T-helper 2 cell treated with Interferon-gamma antibody and Interleukin-4, amounts not matched to agents 100 ng/mL and 5 ng/mL, for 36 hours (primary cell): ENCODE results near the gene ODR4. TPM values are rescaled to one million over a fixed set of nuclear protein-coding genes. Genes with fewer than 3 reads are reported as not detected.
"Not testable (repeated sequence)": the region's sequence is repeated elsewhere in the genome, so short reads cannot be mapped to it uniquely, and the experiment has no call there.

Experiments
- intact Hi-C: fragments of 100-400 bp; cut with micrococcal nuclease; formaldehyde crosslinking; loops from one replicate; pipeline ENCODE4 v1.15.1; 2023
- total RNA-seq: library from RNA; stranded (reverse); gene quantifications from 2 replicates; pipeline ENCODE4 v1.2.3, GENCODE V29; 2022

The ODR4 gene
- total RNA-seq, 1 donor from 2014 or later = 15.0 TPM

DNA sequence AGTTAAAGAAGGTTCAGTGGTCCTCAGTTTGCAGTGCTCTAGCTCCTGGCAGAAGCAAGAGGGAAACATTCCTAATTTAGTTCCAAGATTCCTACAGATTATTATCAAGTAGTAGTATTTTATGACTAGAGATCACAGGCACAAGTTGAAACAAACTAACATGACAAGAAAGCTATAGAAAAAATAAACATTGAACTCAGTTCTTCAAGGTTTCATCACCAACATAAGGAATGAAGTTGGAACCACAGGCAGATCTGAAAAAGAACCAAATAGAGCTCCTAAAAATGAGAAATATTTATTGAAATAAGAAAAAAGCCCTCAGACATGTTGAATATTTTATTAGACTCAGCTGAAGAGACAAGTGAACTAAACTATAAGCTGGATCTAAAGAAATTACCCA, 44.7 kb downstream of the ODR4 start:
- intact Hi-C loops = loop anchor here (5.0 kb wide), 1 partner anchor 197 kb away; no protein-coding TSS in a partner anchor

GRCh38 chr1:186420923-186421322, 45.3 kb downstream of the ODR4 start:
- intact Hi-C loops = loop anchor here (1.0 to 5.0 kb wide), 2 partner anchors 17 to 196 kb away; no protein-coding TSS in a partner anchor

DNA sequence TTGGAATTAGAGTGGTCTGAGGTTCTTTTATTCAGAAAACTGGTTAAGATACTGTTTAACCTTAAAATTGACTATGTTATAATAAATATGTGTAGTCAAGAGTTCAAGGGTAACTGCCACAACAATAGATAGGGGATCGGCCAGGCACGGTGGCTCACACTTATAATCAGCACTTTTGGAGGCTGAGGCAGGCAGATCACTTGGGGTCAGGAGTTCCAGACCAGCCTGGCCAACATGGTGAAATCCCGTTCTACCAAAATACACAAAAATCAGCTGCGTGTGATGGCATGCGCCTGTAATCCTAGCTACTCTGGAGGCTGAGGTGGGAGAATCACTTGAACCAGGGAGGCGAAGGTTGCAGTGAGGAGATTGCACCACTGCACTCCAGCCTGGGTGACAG, 45.8 kb downstream of the ODR4 start:
- intact Hi-C loops = loop anchor here (1.0 to 5.0 kb wide), 2 partner anchors 17 to 196 kb away; no protein-coding TSS in a partner anchor

- intact Hi-C loops = loop anchor here (5.0 kb wide), 1 partner anchor 193 kb away; no protein-coding TSS in a partner anchor
Observed at GRCh38 chr1:186424539-186424938, 48.9 kb downstream of the ODR4 start.

- intact Hi-C loops = no loop called here
Observed at GRCh38 chr1:186426118-186426517, 50.5 kb downstream of the ODR4 start.

- intact Hi-C loops = no loop called here
Observed at GRCh38 chr1:186429017-186429416, 53.4 kb downstream of the ODR4 start.

DNA sequence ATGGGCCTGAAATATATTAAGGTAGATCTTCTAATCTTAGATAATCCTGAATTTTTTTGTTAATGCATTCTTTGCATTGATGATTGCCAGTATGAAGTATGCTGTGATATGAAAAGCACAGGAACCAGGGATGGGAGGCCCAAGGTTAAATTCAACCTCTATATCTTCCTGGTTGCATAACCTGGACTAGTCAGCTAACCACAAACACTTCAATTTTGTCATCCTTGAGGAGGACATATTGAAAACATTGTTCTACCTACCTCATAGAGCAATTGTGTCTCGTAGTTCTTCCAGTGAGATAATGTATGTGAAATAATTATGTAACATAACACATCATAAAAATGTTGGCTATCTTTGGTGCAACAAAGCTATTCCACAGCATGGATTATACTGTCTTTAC, 59.7 kb downstream of the ODR4 start:
- intact Hi-C loops = no loop called here

DNA sequence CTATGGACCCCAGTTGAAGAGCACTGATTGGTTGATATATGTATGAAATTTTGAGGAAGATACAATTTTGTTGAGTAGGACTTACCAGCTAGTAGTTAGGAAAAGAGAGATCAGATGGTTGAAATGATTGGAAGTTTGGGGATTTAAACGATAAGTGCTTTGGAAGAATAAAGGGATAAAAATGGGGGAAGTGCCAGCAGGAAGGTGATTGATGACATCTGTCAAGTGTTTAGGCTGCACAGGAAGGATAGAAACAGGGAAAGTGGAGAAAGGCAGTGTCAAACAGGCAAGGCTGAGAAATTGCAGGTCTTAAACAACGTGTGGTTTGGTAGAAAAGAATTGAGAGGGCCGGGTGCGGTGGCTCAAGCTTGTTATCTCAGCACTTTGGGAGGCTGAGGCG, 62.9 kb downstream of the ODR4 start:
- intact Hi-C loops = no loop called here

- intact Hi-C loops = loop anchor here (5.0 kb wide), 1 partner anchor 38 kb away; no protein-coding TSS in a partner anchor
Observed at GRCh38 chr1:186440584-186440983, 64.9 kb downstream of the ODR4 start.

DNA sequence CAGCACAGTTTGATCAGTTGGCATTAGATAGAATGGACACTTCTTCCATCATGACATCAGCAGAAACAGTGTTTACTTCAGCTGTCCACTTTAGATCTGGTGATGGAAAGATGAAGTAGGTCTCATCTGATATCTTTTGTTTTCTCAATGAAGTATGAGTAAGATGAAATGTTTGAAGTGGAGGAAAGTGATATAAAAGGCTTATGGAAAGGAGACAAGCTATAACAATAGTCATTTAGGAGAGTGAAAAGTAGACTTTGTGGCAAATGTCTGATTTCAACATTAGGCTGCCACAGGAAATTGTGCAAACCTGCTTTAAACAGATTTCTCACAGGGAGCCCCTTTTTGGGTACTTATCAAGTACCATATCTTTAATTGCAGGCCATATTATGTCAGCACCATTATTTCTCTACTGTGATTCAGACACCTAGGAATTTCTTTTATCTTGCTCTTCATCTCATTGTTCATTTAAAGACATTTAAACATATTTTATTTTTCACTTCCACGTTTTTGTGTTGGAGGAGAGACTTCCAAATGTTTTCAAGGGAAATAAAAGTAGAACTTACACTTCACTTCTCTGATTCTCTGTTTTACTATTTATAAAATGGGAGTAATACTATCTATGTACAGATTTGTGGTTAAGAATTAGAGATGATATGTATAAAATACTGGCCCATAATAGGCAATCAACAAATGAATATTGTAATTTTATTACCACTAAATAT, 67.2 kb downstream of the ODR4 start:
- intact Hi-C loops = loop anchor here (5.0 kb wide), 1 partner anchor 41 kb away; no protein-coding TSS in a partner anchor

DNA sequence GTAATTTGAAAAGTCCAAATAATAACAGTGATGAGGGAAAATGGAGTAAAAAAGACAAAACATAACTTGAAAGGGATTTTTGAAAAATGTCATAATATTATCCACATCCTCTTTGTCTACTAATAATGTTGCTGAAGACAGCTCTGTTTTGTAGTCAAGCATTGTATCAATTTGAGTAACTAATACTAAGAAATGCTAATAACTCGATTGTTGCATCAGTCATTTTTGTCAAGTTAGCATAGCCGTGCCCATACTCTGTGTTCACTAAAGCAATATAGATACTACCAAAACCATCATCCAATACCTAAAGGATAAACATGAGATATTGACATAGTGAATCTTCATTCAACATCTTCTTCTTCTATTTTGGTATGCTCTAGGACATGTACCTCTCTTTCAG, 68.0 kb downstream of the ODR4 start:
- intact Hi-C loops = loop anchor here (5.0 kb wide), 1 partner anchor 41 kb away; no protein-coding TSS in a partner anchor

GRCh38 chr1:186446152-186446551, 70.5 kb downstream of the ODR4 start:
- intact Hi-C loops = no loop called here

GRCh38 chr1:186454981-186455380, 79.3 kb downstream of the ODR4 start:
- intact Hi-C loops = no loop called here

DNA sequence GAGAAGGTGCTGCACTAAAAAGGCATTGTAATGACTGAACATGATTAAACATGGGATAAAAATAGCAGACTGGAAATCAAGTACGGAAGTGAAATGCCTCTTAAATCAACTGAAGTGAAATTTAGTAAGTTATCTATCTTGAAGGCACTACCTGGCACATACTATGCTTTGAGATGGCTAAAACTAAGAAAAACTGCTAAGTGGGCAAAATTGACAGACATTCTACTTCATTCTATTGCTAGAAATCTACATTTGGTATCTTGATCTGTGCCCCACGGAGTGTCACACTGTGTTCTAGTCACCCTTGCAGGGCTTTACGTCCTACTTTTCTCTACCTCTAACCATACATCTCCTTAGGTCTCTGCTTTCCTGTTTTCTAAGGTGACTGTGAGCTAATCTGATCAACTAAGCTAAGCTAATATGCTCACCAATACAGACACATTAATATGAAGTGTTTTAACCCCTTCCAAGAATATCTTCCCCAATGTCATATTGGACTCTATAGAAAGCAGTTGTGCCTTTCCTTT, 81.2 kb downstream of the ODR4 start:
- intact Hi-C loops = no loop called here

DNA sequence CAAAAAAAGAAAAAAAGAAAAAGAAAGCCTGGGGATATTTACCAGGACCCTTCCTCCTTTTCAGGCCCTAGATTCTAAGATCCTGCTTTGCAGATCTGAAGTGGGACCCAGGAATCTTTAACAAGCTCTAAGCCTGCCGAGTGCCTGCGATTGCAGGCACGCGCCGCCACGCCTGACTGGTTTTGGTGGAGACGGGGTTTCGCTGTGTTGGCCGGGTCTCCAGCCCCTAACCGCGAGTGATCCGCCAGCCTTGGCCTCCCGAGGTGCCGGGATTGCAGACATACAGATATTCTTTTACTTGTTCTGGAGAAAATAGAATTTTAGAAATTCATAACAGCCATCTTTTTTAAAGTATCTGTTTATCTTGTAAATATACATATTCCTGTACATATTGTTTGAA, 83.5 kb downstream of the ODR4 start:
- intact Hi-C loops = not testable (repeated sequence)

DNA sequence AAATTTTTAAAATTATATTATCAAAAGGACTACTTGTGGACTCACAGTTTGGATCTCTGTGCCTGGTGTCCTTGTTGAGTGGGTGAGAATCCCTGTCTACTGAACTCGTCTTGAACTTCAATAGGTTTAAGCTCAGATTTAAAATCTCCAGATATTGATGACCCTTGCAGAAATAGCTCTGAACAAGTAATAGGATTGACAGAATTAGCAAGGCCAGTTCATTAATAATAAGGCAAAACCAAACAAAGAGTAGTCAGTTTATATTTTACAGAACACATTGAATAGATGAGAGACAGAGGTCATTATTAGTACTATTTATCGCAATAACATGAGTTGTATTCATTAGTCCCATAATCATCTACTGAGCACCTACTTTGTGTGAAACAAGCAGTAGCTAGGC, 85.4 kb downstream of the ODR4 start, which contains the start of gene PDC:
Gene PDC (minus strand): TSS at position 101 of the 400 bp plus-strand sequence. CDS start 11,655 bp downstream, outside the sequence.
- intact Hi-C loops = no loop called here

DNA sequence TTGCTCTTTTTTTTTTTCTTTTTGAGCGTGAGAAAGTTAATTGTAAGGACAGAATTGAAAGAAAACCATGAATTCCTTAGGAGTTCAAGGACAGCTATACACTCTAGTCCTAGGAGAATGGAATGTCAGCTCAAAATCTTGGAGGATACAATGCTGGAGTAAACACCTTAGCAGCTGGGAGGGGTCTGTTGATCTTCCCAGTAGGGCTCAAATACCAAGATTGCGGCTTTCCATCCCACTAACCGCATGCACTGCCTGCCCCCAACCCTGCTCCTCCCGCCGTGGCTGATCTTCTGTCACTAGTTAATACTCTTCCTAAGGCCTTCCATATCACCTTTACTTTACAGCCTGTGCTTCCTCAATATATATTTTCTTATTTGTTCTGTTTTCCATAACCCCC, 87.9 kb downstream of the ODR4 start:
- intact Hi-C loops = no loop called here

GRCh38 chr1:186463926-186464325, 88.3 kb downstream of the ODR4 start:
- intact Hi-C loops = no loop called here

- intact Hi-C loops = not testable (repeated sequence)
Observed at GRCh38 chr1:186465491-186465890, 89.9 kb downstream of the ODR4 start.

- intact Hi-C loops = no loop called here
Observed at GRCh38 chr1:186465946-186466345, 90.3 kb downstream of the ODR4 start.
